H9 (cell line): ENCODE measurements around the gene BRF1. TPM values are rescaled to one million over a fixed set of nuclear protein-coding genes. Genes with fewer than 3 reads are reported as not detected.

Experiments used
- DNase-seq: peaks from one replicate; pipeline ENCODE4 v3.0.0-alpha.2; 2017
- H2AFZ ChIP-seq: one replicate; pipeline ENCODE4 v1.6.1; 2013; ENCODE audit warnings: mild to moderate bottlenecking, low read length, control low read depth, moderate library complexity
- H2AK5ac ChIP-seq: 2 replicates; pipeline ENCODE4 v1.6.1; 2013; ENCODE audit warnings: low read length, control low read depth, mixed read lengths; ENCODE audit not compliant: insufficient read length
- H2BK120ac ChIP-seq: one replicate; pipeline ENCODE4 v1.6.1; 2013; ENCODE audit warnings: low read depth, mild to moderate bottlenecking, low read length, control low read depth, inconsistent platforms; ENCODE audit not compliant: poor library complexity, severe bottlenecking
- H2BK12ac ChIP-seq: 2 replicates; pipeline ENCODE4 v1.6.1; 2013; ENCODE audit warnings: low read length, control low read depth, mixed read lengths, low read depth; ENCODE audit not compliant: insufficient read length
- H2BK15ac ChIP-seq: 2 replicates; pipeline ENCODE4 v1.6.1; 2013; ENCODE audit warnings: low read depth, low read length, control low read depth
- H2BK20ac ChIP-seq: one replicate; pipeline ENCODE4 v1.6.1; 2013; ENCODE audit warnings: low read depth, mild to moderate bottlenecking, low read length, control low read depth, inconsistent platforms; ENCODE audit not compliant: poor library complexity, severe bottlenecking
- H2BK5ac ChIP-seq: 2 replicates; pipeline ENCODE4 v1.6.1; 2013; ENCODE audit warnings: low read length, control low read depth, mixed read lengths; ENCODE audit not compliant: insufficient read length
- H3K14ac ChIP-seq: 2 replicates; pipeline ENCODE4 v1.6.1; 2013; ENCODE audit warnings: low read length, control low read depth; ENCODE audit not compliant: insufficient read depth
- H3K18ac ChIP-seq: 2 replicates; pipeline ENCODE4 v1.6.1; 2013; ENCODE audit warnings: low read depth, mild to moderate bottlenecking, mixed read lengths, low read length, control low read depth; ENCODE audit not compliant: insufficient read length
- H3K23ac ChIP-seq: 2 replicates; pipeline ENCODE4 v1.6.1; 2013; ENCODE audit warnings: low read length, control low read depth, mixed read lengths, low read depth; ENCODE audit not compliant: insufficient read length
- H3K23me2 ChIP-seq: 2 replicates; pipeline ENCODE4 v1.6.1; 2013; ENCODE audit warnings: low read depth, mild to moderate bottlenecking, mixed read lengths, low read length, control low read depth; ENCODE audit not compliant: insufficient read length, poor library complexity, severe bottlenecking
- H3K27ac ChIP-seq: 2 replicates; pipeline ENCODE4 v1.5.1; 2013; ENCODE audit warnings: low read length, control low read depth, mixed read lengths, low read depth; ENCODE audit not compliant: insufficient read length
- H3K27me3 ChIP-seq: 2 replicates; pipeline ENCODE4 v1.6.1; 2013; ENCODE audit warnings: low read length, control low read depth, inconsistent platforms; ENCODE audit not compliant: insufficient read depth
- H3K4ac ChIP-seq: 2 replicates; pipeline ENCODE4 v1.6.1; 2013; ENCODE audit warnings: low read depth, mild to moderate bottlenecking, control low read depth, inconsistent platforms, low read length, moderate library complexity
- H3K4me1 ChIP-seq: 2 replicates; pipeline ENCODE4 v1.6.1; 2013; ENCODE audit warnings: low read length, control low read depth, inconsistent platforms; ENCODE audit not compliant: insufficient read depth
- H3K4me2 ChIP-seq: 2 replicates; pipeline ENCODE4 v1.6.1; 2013; ENCODE audit warnings: low read length, control low read depth, mixed read lengths; ENCODE audit not compliant: insufficient read length, insufficient read depth
- H3K56ac ChIP-seq: 2 replicates; pipeline ENCODE4 v1.6.1; 2013; ENCODE audit warnings: low read depth, mild to moderate bottlenecking, mixed read lengths, low read length, control low read depth; ENCODE audit not compliant: insufficient read length
- H3K79me1 ChIP-seq: 2 replicates; pipeline ENCODE4 v1.6.1; 2013; ENCODE audit warnings: low read depth, mild to moderate bottlenecking, moderate library complexity, low read length, control low read depth, inconsistent platforms; ENCODE audit not compliant: insufficient read depth, poor library complexity, severe bottlenecking
- H3K79me2 ChIP-seq: 2 replicates; pipeline ENCODE4 v1.6.1; 2013; ENCODE audit warnings: low read length, control low read depth, inconsistent platforms; ENCODE audit not compliant: insufficient read depth
- H3K9ac ChIP-seq: 2 replicates; pipeline ENCODE4 v1.6.1; 2013; ENCODE audit warnings: low read length, control low read depth, mixed read lengths; ENCODE audit not compliant: insufficient read length; ENCODE audit errors: extremely low read depth
- H3K9me3 ChIP-seq: one replicate; pipeline ENCODE4 v1.6.1; 2013; ENCODE audit warnings: low read depth, low read length, inconsistent platforms; ENCODE audit not compliant: control insufficient read depth
- H3T11ph ChIP-seq: one replicate; pipeline ENCODE4 v1.6.1; 2013; ENCODE audit warnings: mild to moderate bottlenecking, low read length, control low read depth, inconsistent platforms
- H4K20me1 ChIP-seq: one replicate; pipeline ENCODE4 v1.6.1; 2013; ENCODE audit not compliant: control insufficient read depth, insufficient read length, insufficient read depth
- H4K5ac ChIP-seq: 2 replicates; pipeline ENCODE4 v1.6.1; 2013; ENCODE audit warnings: low read depth, mild to moderate bottlenecking, mixed read lengths, low read length, control low read depth; ENCODE audit not compliant: insufficient read length
- H4K8ac ChIP-seq: replicated peaks from 2 replicates; pipeline ENCODE4 v1.6.1; 2013; ENCODE audit warnings: low read length, control low read depth, mixed read lengths, low read depth; ENCODE audit not compliant: insufficient read length
- H4K91ac ChIP-seq: 2 replicates; pipeline ENCODE4 v1.6.1; 2013; ENCODE audit warnings: low read depth, mild to moderate bottlenecking, moderate library complexity, mixed read lengths, low read length, control low read depth; ENCODE audit not compliant: insufficient read length
- H3K27ac Mint-ChIP-seq, 3 experiments: 2 replicates in 2 of 3; 3 replicates in 1 of 3; pipeline ENCODE4 v1.8.0; 2020 to 2021; ENCODE audit warnings: mixed read lengths in 3 of 3, mild to moderate bottlenecking in 1 of 3, moderate library complexity in 1 of 3
- H3K27me3 Mint-ChIP-seq: 2 replicates; pipeline ENCODE4 v1.8.0; 2021; ENCODE audit warnings: low read depth, mild to moderate bottlenecking, moderate library complexity, mixed read lengths
- H3K36me3 Mint-ChIP-seq, 3 experiments: 2 replicates in 2 of 3; 3 replicates in 1 of 3; pipeline ENCODE4 v1.8.0; 2020 to 2021; ENCODE audit warnings: low read depth in 3 of 3, mixed read lengths in 3 of 3; ENCODE audit not compliant: insufficient read depth in 1 of 3
- H3K4me1 Mint-ChIP-seq, 2 experiments: 2 replicates each; pipeline ENCODE4 v1.8.0; 2020; ENCODE audit warnings: mixed read lengths in 2 of 2
- H3K4me3 Mint-ChIP-seq, 2 experiments: 2 replicates in 1 of 2; 3 replicates in 1 of 2; pipeline ENCODE4 v1.8.0; 2020 to 2021; ENCODE audit warnings: mild to moderate bottlenecking in 2 of 2, mixed read lengths in 2 of 2, moderate library complexity in 1 of 2
- H3K9me3 Mint-ChIP-seq, 2 experiments: 2 replicates in 1 of 2; 3 replicates in 1 of 2; pipeline ENCODE4 v1.8.0; 2020; ENCODE audit warnings: mild to moderate bottlenecking in 2 of 2, mixed read lengths in 2 of 2, moderate library complexity in 1 of 2
- WGBS: extraction: QIAGEN DNeasy Blood & Tissue Kit; methylation state at CpG from one replicate; pipeline ENCODE4 v1.1.7; 2013; ENCODE audit warnings: missing lambda C conversion rate, low lambda C conversion rate, mixed read lengths; ENCODE audit not compliant: insufficient read length; ENCODE audit errors: extremely low coverage; 5-methylcytosine and 5-hydroxymethylcytosine counted together
- total RNA-seq: library from RNA; stranded (reverse); gene quantifications from 2 replicates; pipeline ENCODE4 v1.2.1, GENCODE V29; 2021
- TF ChIP-seq, protein P1 (sequence below): fragments of 200-600 bp; sonication (generic); conservative IDR thresholded peaks from 3 replicates; pipeline ENCODE4 v1.8.0; 2021; ENCODE audit warnings: antibody characterized with exemption, mild to moderate bottlenecking

BRF1 gene
- total RNA-seq, 1 experiment from 2014 or later = 28.3 TPM

DNA sequence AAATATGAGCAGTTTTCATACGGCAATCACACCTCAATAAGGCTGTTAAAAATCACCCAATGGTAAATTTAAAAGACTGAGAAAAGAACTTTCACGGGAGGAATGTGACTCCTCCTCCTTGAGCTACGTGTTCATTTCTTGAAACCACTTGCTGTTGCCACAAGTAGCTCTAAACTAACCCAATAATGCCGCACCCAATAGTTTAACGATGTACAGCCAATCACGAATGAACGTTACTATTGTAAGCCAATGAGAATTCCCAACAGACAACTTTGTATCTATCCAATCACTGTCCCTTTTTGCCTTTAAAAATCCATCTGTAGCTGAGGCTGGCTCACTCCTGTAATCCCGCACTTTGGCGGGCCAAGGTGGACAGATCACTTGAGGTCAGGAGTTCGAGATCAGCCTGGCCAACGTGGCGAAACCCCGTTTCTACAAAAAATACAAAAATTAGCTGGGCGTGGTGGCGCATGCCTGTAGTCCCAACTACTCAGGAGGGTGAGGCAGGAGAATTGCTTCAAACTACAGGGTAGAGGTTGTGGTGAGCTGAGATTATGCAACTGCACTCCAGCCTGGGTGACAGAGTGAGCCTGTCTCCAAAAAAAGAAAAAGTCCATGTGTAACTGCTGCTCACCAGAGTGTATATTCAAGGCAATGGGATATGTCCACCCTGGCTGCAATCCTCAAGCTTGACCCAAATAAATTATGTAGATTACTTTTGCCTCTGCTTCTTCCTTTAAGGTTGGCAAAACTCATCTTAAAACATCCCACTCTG lies 76.8 kb downstream of the BRF1 start:
- no peaks in the 10 kb centered on the region for H3K79me2 ChIP-seq
- DNase-seq = no peak
- H3K14ac ChIP-seq = no peak overlapping the region
- no peak overlapping the region for H3K18ac ChIP-seq
- no peak overlapping the region for H3K9ac ChIP-seq
- H3K56ac ChIP-seq = no peak overlapping the region
- H3K9me3 ChIP-seq = no peaks in the 10 kb centered on the region
- no peak overlapping the region for H2BK120ac ChIP-seq
- no peak overlapping the region for H3T11ph ChIP-seq
- no peak overlapping the region for H3K27ac Mint-ChIP-seq
- no peak overlapping the region for H4K91ac ChIP-seq
- H4K20me1 ChIP-seq = no peaks in the 10 kb centered on the region
- peaks cover 5 to 36% (median 22%) of the 10 kb centered on the region in 3 experiments; a peak in 6 of 7 replicates for H3K36me3 Mint-ChIP-seq
- H2BK15ac ChIP-seq = no peak overlapping the region
- no peaks in the 10 kb centered on the region for H3K27me3 ChIP-seq
- H3K23me2 ChIP-seq = no peaks in the 10 kb centered on the region
- no peak overlapping the region for H3K4ac ChIP-seq
- H2BK12ac ChIP-seq = no peak overlapping the region
- H3K27me3 Mint-ChIP-seq = no peaks in the 10 kb centered on the region
- no peak overlapping the region for H2AK5ac ChIP-seq
- H3K4me3 Mint-ChIP-seq = no peak overlapping the region
- H4K5ac ChIP-seq = no peak overlapping the region
- no peaks in the 10 kb centered on the region for H3K4me1 ChIP-seq
- WGBS = no CpG with 5 or more reads among the region's 15 CpGs
- H3K4me2 ChIP-seq = no peak overlapping the region
- no peak overlapping the region for H4K8ac ChIP-seq
- H2BK20ac ChIP-seq = no peak overlapping the region
- H2BK5ac ChIP-seq = no peak overlapping the region
- no peak overlapping the region for H3K27ac ChIP-seq
- H2AFZ ChIP-seq = no peak overlapping the region
- H3K9me3 Mint-ChIP-seq = peaks cover 0 to under 1% of the 10 kb centered on the region in 2 experiments; a peak in 2 of 5 replicates
- TF ChIP-seq, protein P1, sequence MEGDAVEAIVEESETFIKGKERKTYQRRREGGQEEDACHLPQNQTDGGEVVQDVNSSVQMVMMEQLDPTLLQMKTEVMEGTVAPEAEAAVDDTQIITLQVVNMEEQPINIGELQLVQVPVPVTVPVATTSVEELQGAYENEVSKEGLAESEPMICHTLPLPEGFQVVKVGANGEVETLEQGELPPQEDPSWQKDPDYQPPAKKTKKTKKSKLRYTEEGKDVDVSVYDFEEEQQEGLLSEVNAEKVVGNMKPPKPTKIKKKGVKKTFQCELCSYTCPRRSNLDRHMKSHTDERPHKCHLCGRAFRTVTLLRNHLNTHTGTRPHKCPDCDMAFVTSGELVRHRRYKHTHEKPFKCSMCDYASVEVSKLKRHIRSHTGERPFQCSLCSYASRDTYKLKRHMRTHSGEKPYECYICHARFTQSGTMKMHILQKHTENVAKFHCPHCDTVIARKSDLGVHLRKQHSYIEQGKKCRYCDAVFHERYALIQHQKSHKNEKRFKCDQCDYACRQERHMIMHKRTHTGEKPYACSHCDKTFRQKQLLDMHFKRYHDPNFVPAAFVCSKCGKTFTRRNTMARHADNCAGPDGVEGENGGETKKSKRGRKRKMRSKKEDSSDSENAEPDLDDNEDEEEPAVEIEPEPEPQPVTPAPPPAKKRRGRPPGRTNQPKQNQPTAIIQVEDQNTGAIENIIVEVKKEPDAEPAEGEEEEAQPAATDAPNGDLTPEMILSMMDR = no peak
- H3K23ac ChIP-seq = no peak overlapping the region
- no peaks in the 10 kb centered on the region for H3K4me1 Mint-ChIP-seq
- no peaks in the 10 kb centered on the region for H3K79me1 ChIP-seq
